Measurements from ENCODE around the gene PDE4D. TPM values are rescaled to one million over a fixed set of nuclear protein-coding genes. Genes with fewer than 3 reads are reported as not detected.

Gene PDE4D
- total RNA-seq, 4 donors from 2014 or later = 6.0 to 36.2 (median 10.0) TPM

DNA sequence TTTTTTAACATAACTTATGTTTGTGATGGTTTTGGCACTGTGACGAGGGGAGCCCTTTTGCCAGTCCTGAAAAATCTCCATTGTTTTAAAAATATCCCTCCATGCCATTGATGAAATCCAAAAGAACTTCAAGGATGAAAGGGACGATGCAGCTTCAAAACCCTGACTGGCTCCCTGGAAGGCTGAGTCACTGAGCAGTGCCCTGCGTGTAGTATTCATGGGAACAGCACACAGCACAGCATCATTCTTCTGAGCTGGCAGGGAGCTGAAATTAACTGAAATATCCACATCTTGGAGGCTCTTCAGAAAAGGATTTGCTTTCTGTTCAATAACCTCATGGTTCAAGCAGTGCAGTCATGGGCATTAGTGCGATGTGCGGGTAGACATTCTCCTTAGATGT, 29.7 kb downstream of the PDE4D start:
- 78 to 84% methylated on average over 5 of the region's 5 CpGs for WGBS, 2 donors
- Histone ChIP-seq H3K27ac (no peak overlapping the region), H3K4me1 (no peaks in the 10 kb centered on the region), H3K27me3 (no peaks in the 10 kb centered on the region), H3K4me3 (no peak overlapping the region), H3K36me3 (no peaks in the 10 kb centered on the region), H3K9me3 (no peaks in the 10 kb centered on the region)
- intact Hi-C loops (cut with DNase I) = no loop called here
- TF ChIP-seq CTCF (IDR thresholded peaks at IDR 0.05) (no peak), POLR2A (IDR thresholded peaks at IDR 0.05) (no peak)
- no peak for DNase-seq

- intact Hi-C loops (cut with DNase I) = no loop called here
- H3K36me3 ChIP-seq = no peaks in the 10 kb centered on the region
- no peak for DNase-seq
- H3K27ac ChIP-seq = no peak overlapping the region
- TF ChIP-seq CTCF (IDR thresholded peaks at IDR 0.05) (no peak), POLR2A (IDR thresholded peaks at IDR 0.05) (no peak)
- WGBS, 2 donors = 82 to 87% methylated on average over 5 of the region's 5 CpGs
- no peaks in the 10 kb centered on the region for H3K27me3 ChIP-seq
- H3K4me3 ChIP-seq = no peak overlapping the region
- no peaks in the 10 kb centered on the region for H3K9me3 ChIP-seq
- no peaks in the 10 kb centered on the region for H3K4me1 ChIP-seq
Observed at GRCh38 chr5:59856358-59856757, 37.2 kb downstream of the PDE4D start.

GRCh38 chr5:59850766-59851165, 42.8 kb downstream of the PDE4D start:
- TF ChIP-seq CTCF (IDR thresholded peaks at IDR 0.05) (no peak), POLR2A (IDR thresholded peaks at IDR 0.05) (no peak)
- Histone ChIP-seq H3K27ac (no peak overlapping the region), H3K9me3 (no peaks in the 10 kb centered on the region), H3K27me3 (no peaks in the 10 kb centered on the region), H3K4me1 (no peaks in the 10 kb centered on the region), H3K4me3 (no peak overlapping the region), H3K36me3 (no peaks in the 10 kb centered on the region)
- DNase-seq = no peak
- WGBS, 2 donors = 92 to 93% methylated on average over 2 of the region's 2 CpGs
- intact Hi-C loops (cut with DNase I) = no loop called here

DNA sequence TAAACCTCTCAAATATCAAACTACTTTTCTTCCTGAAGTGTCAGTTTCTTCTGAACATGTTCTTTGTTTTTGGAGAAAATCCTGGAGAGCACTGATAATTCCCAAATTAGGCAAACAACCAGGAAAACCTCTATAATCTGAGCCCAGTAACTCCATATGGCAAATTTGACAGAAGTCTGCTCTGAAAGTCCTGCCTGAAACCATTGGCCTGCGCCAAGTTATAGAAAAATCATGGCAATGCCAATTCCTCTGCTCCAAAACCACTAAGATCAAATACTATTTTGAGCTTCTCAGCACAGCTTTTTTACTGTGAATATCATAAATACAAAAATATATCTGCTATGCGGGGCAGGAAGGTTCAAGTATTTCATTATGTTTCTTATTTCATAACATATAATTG, 45.9 kb downstream of the PDE4D start:
- TF ChIP-seq POLR2A (IDR thresholded peaks at IDR 0.05) (no peak), CTCF (IDR thresholded peaks at IDR 0.05) (no peak)
- no peaks in the 10 kb centered on the region for H3K36me3 ChIP-seq
- H3K27ac ChIP-seq = no peak overlapping the region
- intact Hi-C loops (cut with DNase I) = no loop called here
- H3K4me3 ChIP-seq = no peak overlapping the region
- H3K9me3 ChIP-seq = no peaks in the 10 kb centered on the region
- no peaks in the 10 kb centered on the region for H3K4me1 ChIP-seq
- DNase-seq = no peak
- no peaks in the 10 kb centered on the region for H3K27me3 ChIP-seq
- 83 to 100% methylated on average over 2 of the region's 2 CpGs for WGBS, 2 donors

- 84 to 90% methylated on average over 2 of the region's 2 CpGs for WGBS, 2 donors
- intact Hi-C loops (cut with DNase I) = no loop called here
- H3K4me1 ChIP-seq = no peaks in the 10 kb centered on the region
Observed at GRCh38 chr5:59845730-59846129, 47.8 kb downstream of the PDE4D start.

More at GRCh38 chr5:59845730-59846129, 47.8 kb downstream of the PDE4D start:
- Histone ChIP-seq H3K27me3 (no peaks in the 10 kb centered on the region), H3K36me3 (no peaks in the 10 kb centered on the region), H3K9me3 (no peaks in the 10 kb centered on the region), H3K27ac (no peak overlapping the region), H3K4me3 (no peak overlapping the region)
- no peak for TF ChIP-seq CTCF (IDR thresholded peaks at IDR 0.05)
- no peak for TF ChIP-seq POLR2A (IDR thresholded peaks at IDR 0.05)
- no peak for DNase-seq

Measured in esophagus squamous epithelium (tissue), 5 donors.